Spleen (tissue), 7 donors: ENCODE data around the gene DNAJC7.

Experiments
- POLR2A ChIP-seq, 3 donors: fragments of 450-650 bp; IDR thresholded peaks; one replicate each; pipeline ENCODE4 v1.5.1; 2017; ENCODE audit warnings: antibody characterized with exemption in 3 of 3, mild to moderate bottlenecking in 1 of 3
- POLR2AphosphoS5 ChIP-seq, 3 donors: sonication (generic); formaldehyde crosslinking; IDR thresholded peaks; one replicate each; pipeline ENCODE4 v1.5.1; 2017; ENCODE audit warnings: antibody characterized with exemption in 3 of 3
- TF ChIP-seq, protein P1 (sequence below), 11 experiments: fragments of 200-600 bp in 7 of 11; fragments of 450-650 bp in 4 of 11; sonication (generic) in 4 of 11; IDR thresholded peaks in 8 of 11; conservative IDR thresholded peaks in 3 of 11; 1 replicate in 7 of 11; 2 replicates in 4 of 11; pipeline versions ENCODE4 v1.4.0 to v1.8.0; 2016 to 2021; ENCODE audit warnings: antibody characterized with exemption in 11 of 11, inconsistent platforms in 4 of 11, mild to moderate bottlenecking in 1 of 11
- donor health status: DM: no; HTN: no; CAD: no; lungs with moderate emphysema.
- donor health status: DM: no; HTN: no; CAD: no.
- donor health status: DM: no; HTN: no; CAD: no.

GRCh38 chr17:42017866-42018200 is 594 bp upstream of the DNAJC7 start:
- TF ChIP-seq POLR2A (IDR thresholded peaks at IDR 0.05) (no peak), POLR2AphosphoS5 (IDR thresholded peaks at IDR 0.05) (no peak)
- TF ChIP-seq, protein P1, sequence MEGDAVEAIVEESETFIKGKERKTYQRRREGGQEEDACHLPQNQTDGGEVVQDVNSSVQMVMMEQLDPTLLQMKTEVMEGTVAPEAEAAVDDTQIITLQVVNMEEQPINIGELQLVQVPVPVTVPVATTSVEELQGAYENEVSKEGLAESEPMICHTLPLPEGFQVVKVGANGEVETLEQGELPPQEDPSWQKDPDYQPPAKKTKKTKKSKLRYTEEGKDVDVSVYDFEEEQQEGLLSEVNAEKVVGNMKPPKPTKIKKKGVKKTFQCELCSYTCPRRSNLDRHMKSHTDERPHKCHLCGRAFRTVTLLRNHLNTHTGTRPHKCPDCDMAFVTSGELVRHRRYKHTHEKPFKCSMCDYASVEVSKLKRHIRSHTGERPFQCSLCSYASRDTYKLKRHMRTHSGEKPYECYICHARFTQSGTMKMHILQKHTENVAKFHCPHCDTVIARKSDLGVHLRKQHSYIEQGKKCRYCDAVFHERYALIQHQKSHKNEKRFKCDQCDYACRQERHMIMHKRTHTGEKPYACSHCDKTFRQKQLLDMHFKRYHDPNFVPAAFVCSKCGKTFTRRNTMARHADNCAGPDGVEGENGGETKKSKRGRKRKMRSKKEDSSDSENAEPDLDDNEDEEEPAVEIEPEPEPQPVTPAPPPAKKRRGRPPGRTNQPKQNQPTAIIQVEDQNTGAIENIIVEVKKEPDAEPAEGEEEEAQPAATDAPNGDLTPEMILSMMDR (IDR thresholded peaks at IDR 0.05 in 8 of 11, conservative IDR thresholded peaks at IDR 0.05 in 3 of 11): no peak
